ENCODE results near the gene WWC1. TPM values are rescaled to one million over a fixed set of nuclear protein-coding genes. Genes with fewer than 3 reads are reported as not detected.

WWC1 gene
- polyA plus RNA-seq, 4 donors, result 69.7 to 88.4 (median 83.9) TPM

GRCh38 chr5:168401880-168402279 is 110.4 kb downstream of the WWC1 start:
- DNase-seq (ENCODE audit: low read depth in 4 of 4, low spot score in 2 of 4), result peak in 1 of 4 donors; percentile 25

- no peak for DNase-seq (ENCODE audit: low read depth in 4 of 4, low spot score in 2 of 4)
Measured at GRCh38 chr5:168404365-168404764, 112.9 kb downstream of the WWC1 start.

- DNase-seq (ENCODE audit: low read depth in 4 of 4, low spot score in 2 of 4), result no peak
Measured at GRCh38 chr5:168407211-168407610, 115.8 kb downstream of the WWC1 start.

- DNase-seq (ENCODE audit: low read depth in 4 of 4, low spot score in 2 of 4), result no peak
Measured at GRCh38 chr5:168408561-168409305, 117.3 kb downstream of the WWC1 start.

GRCh38 chr5:168409591-168410458 is 118.4 kb downstream of the WWC1 start:
- no peak for DNase-seq (ENCODE audit: low read depth in 4 of 4, low spot score in 2 of 4)

- DNase-seq (ENCODE audit: low read depth in 4 of 4, low spot score in 2 of 4), result no peak
Measured at GRCh38 chr5:168411871-168412270, 120.4 kb downstream of the WWC1 start.

- DNase-seq (ENCODE audit: low read depth in 4 of 4, low spot score in 2 of 4), result no peak
Measured at GRCh38 chr5:168413062-168413461, 121.6 kb downstream of the WWC1 start.

- no peak for DNase-seq (ENCODE audit: low read depth in 4 of 4, low spot score in 2 of 4)
Measured at GRCh38 chr5:168413596-168413995, 122.2 kb downstream of the WWC1 start.

- DNase-seq (ENCODE audit: low read depth in 4 of 4, low spot score in 2 of 4), result no peak
Measured at GRCh38 chr5:168415401-168415800, 124.0 kb downstream of the WWC1 start.

GRCh38 chr5:168415971-168416370 is 124.5 kb downstream of the WWC1 start:
- DNase-seq (ENCODE audit: low read depth in 4 of 4, low spot score in 2 of 4), result no peak

- DNase-seq (ENCODE audit: low read depth in 4 of 4, low spot score in 2 of 4), result no peak
Measured at GRCh38 chr5:168417731-168418429, 126.4 kb downstream of the WWC1 start.

GRCh38 chr5:168420461-168420860 is 129.0 kb downstream of the WWC1 start:
- DNase-seq (ENCODE audit: low read depth in 4 of 4, low spot score in 2 of 4), result no peak

- no peak for DNase-seq (ENCODE audit: low read depth in 4 of 4, low spot score in 2 of 4)
Measured at GRCh38 chr5:168422431-168422830, 131.0 kb downstream of the WWC1 start.

- no peak for DNase-seq (ENCODE audit: low read depth in 4 of 4, low spot score in 2 of 4)
Measured at GRCh38 chr5:168423478-168423877, 132.0 kb downstream of the WWC1 start.

- no peak for DNase-seq (ENCODE audit: low read depth in 4 of 4, low spot score in 2 of 4)
Measured at GRCh38 chr5:168423971-168424370, 132.5 kb downstream of the WWC1 start.

- no peak for DNase-seq (ENCODE audit: low read depth in 4 of 4, low spot score in 2 of 4)
Measured at GRCh38 chr5:168424594-168425323, 133.3 kb downstream of the WWC1 start.

- no peak for DNase-seq (ENCODE audit: low read depth in 4 of 4, low spot score in 2 of 4)
Measured at GRCh38 chr5:168426007-168426863, 134.8 kb downstream of the WWC1 start.

GRCh38 chr5:168426864-168427172 is 135.4 kb downstream of the WWC1 start:
- no peak for DNase-seq (ENCODE audit: low read depth in 4 of 4, low spot score in 2 of 4)

GRCh38 chr5:168427224-168427623 is 135.8 kb downstream of the WWC1 start:
- no peak for DNase-seq (ENCODE audit: low read depth in 4 of 4, low spot score in 2 of 4)

- DNase-seq (ENCODE audit: low read depth in 4 of 4, low spot score in 2 of 4), result no peak
Measured at GRCh38 chr5:168428552-168428951, 137.1 kb downstream of the WWC1 start.
